GM12865 (cell line): ENCODE measurements around the gene NCS1.

ENCODE experiments used
- DNase-seq: peaks from one replicate; pipeline ENCODE4 v3.0.0; 2010; ENCODE audit warnings: low read depth
- H3K4me3 ChIP-seq: 2 replicates; pipeline ENCODE4 v1.5.1; 2011; ENCODE audit warnings: mild to moderate bottlenecking, low read depth, low read length, control low read depth
- TF ChIP-seq, protein P1 (sequence below): IDR thresholded peaks from 2 replicates; pipeline ENCODE4 v1.5.1; 2011; ENCODE audit warnings: low read length, control low read depth, low read depth, inconsistent platforms; ENCODE audit not compliant: insufficient read depth; ENCODE audit errors: missing control alignments

Gene NCS1

DNA sequence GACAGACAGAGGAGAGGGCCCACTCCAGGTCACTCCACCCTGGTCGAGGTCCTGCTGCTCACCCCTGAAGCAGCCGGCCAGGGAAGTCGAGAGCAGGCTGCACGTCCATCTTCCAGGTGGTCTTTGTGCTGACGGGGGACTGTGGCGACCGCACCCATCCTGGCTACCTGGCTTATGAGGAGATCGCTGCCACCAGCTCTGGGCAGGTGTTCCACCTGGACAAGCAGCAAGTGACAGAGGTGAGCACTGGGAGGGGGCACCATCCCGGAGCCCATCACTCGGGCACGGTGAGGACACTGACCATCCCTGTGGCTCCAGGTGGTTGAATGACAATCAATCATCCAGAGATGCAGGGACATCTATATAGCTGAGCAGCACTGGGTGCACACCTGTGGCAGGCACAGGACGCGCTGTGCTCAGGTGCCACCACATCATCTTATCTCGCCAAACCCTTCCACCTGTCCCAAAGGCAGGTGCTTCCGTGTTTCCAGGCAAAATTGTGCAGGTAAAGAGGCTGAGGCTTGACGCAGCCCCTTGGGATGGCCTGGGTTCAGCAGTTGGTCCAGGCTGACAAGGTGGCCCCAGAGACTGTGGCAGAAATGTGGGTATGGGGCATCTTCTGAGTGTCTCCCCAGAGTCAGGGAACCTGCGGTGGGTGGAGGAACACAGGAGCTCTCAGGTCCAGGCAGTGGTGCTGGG lies 114.0 kb downstream of the NCS1 start:
- no peak for DNase-seq
- TF ChIP-seq, protein P1, sequence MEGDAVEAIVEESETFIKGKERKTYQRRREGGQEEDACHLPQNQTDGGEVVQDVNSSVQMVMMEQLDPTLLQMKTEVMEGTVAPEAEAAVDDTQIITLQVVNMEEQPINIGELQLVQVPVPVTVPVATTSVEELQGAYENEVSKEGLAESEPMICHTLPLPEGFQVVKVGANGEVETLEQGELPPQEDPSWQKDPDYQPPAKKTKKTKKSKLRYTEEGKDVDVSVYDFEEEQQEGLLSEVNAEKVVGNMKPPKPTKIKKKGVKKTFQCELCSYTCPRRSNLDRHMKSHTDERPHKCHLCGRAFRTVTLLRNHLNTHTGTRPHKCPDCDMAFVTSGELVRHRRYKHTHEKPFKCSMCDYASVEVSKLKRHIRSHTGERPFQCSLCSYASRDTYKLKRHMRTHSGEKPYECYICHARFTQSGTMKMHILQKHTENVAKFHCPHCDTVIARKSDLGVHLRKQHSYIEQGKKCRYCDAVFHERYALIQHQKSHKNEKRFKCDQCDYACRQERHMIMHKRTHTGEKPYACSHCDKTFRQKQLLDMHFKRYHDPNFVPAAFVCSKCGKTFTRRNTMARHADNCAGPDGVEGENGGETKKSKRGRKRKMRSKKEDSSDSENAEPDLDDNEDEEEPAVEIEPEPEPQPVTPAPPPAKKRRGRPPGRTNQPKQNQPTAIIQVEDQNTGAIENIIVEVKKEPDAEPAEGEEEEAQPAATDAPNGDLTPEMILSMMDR = no peak
- H3K4me3 ChIP-seq = no peak overlapping the region
